DLD1 (cell line): ENCODE measurements around the gene EFNA2.

Experiments
- in situ Hi-C: cut with HindIII; loops from 2 replicates; pipeline ENCODE4 v1.10.0; 2017; ENCODE audit warnings: low sequenced_read_pairs

The EFNA2 gene

GRCh38 chr19:1271528-1272422 lies 13.9 kb upstream of the EFNA2 start:
- in situ Hi-C loops = no loop called here

GRCh38 chr19:1272423-1273262 lies 13.0 kb upstream of the EFNA2 start:
- in situ Hi-C loops = no loop called here

- in situ Hi-C loops = no loop called here
These were observed 12.2 kb upstream of the EFNA2 start for GRCh38 chr19:1273263-1274041.

- in situ Hi-C loops = no loop called here
These were observed 11.4 kb upstream of the EFNA2 start for GRCh38 chr19:1274081-1274851.

- in situ Hi-C loops = no loop called here
These were observed 10.8 kb upstream of the EFNA2 start for GRCh38 chr19:1274852-1275259.

GRCh38 chr19:1275260-1275975 lies 10.3 kb upstream of the EFNA2 start, which contains the start of gene FAM174C:
TSS of gene FAM174C (plus strand) at chr19:1275530. CDS start at chr19:1275550, 20 bp downstream.
- in situ Hi-C loops = no loop called here

GRCh38 chr19:1275976-1276627 lies 9.6 kb upstream of the EFNA2 start:
- in situ Hi-C loops = no loop called here

- in situ Hi-C loops = no loop called here
These were observed 9.0 kb upstream of the EFNA2 start for GRCh38 chr19:1276628-1277022.

- in situ Hi-C loops = no loop called here
These were observed 8.6 kb upstream of the EFNA2 start for GRCh38 chr19:1277061-1277460.

- in situ Hi-C loops = no loop called here
These were observed 7.6 kb upstream of the EFNA2 start for GRCh38 chr19:1278074-1278473.

GRCh38 chr19:1278713-1279660 lies 6.7 kb upstream of the EFNA2 start:
- in situ Hi-C loops = no loop called here

GRCh38 chr19:1279782-1280341 lies 5.8 kb upstream of the EFNA2 start:
- in situ Hi-C loops = no loop called here

- in situ Hi-C loops = no loop called here
These were observed 4.8 kb upstream of the EFNA2 start for GRCh38 chr19:1280636-1281568.

- in situ Hi-C loops = no loop called here
These were observed 3.9 kb upstream of the EFNA2 start for GRCh38 chr19:1281569-1282287.

GRCh38 chr19:1282588-1283206 lies 3.0 kb upstream of the EFNA2 start:
- in situ Hi-C loops = no loop called here
